GM12873 (cell line): Measurements from ENCODE around the gene HYDIN.

ENCODE experiments used
- TF ChIP-seq, protein P1 (sequence below): IDR thresholded peaks from 2 replicates; pipeline ENCODE4 v1.5.1; 2012; ENCODE audit warnings: low read depth, mild to moderate bottlenecking, moderate library complexity, low read length, control low read depth; ENCODE audit not compliant: insufficient read depth; ENCODE audit errors: missing control alignments

HYDIN gene

DNA sequence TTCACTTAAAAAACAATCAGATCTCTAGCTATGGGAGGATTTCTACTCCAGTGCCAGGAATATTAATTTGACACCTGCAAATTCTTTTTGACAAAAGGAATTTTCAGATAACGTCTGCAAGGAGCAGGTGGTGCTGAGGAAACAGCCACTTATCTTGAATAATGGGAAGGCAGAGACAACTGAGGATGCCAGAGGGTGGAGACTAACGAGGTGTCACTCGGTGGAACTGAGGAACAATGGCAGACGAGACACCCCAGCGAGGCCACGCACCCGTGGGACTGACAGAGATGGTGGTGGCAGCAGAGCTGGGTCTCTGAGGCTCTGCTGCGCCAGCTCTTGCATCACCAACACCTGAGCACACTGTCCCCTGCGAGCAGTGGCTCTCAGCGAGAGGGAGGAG is 471.7 kb downstream of the HYDIN start:
- TF ChIP-seq, protein P1, sequence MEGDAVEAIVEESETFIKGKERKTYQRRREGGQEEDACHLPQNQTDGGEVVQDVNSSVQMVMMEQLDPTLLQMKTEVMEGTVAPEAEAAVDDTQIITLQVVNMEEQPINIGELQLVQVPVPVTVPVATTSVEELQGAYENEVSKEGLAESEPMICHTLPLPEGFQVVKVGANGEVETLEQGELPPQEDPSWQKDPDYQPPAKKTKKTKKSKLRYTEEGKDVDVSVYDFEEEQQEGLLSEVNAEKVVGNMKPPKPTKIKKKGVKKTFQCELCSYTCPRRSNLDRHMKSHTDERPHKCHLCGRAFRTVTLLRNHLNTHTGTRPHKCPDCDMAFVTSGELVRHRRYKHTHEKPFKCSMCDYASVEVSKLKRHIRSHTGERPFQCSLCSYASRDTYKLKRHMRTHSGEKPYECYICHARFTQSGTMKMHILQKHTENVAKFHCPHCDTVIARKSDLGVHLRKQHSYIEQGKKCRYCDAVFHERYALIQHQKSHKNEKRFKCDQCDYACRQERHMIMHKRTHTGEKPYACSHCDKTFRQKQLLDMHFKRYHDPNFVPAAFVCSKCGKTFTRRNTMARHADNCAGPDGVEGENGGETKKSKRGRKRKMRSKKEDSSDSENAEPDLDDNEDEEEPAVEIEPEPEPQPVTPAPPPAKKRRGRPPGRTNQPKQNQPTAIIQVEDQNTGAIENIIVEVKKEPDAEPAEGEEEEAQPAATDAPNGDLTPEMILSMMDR: no peak
